Glomerular visceral epithelial cell (primary cell): ENCODE results near the gene TCF12.
A peak's percentile ranks its signal among the peaks of the same experiment; 100 is the strongest.
"Not testable (repeated sequence)": the region's sequence is repeated elsewhere in the genome, so short reads cannot be mapped to it uniquely, and the experiment has no call there.

Experiments used
- DNase-seq: peaks from one replicate; pipeline ENCODE4 v3.0.0-alpha.2; 2016; ENCODE audit errors: extremely low spot score

TCF12 gene

GRCh38 chr15:56946150-56946549 lies 27.7 kb downstream of the TCF12 start:
- no peak for DNase-seq

- DNase-seq: no peak
Observed at GRCh38 chr15:56948000-56948763, 29.7 kb downstream of the TCF12 start.

GRCh38 chr15:56948764-56949101 lies 30.3 kb downstream of the TCF12 start:
- no peak for DNase-seq

- DNase-seq: no peak
Observed at GRCh38 chr15:56950979-56951378, 32.5 kb downstream of the TCF12 start.

GRCh38 chr15:56953790-56954189 lies 35.3 kb downstream of the TCF12 start:
- DNase-seq: no peak

- DNase-seq: not testable (repeated sequence)
Observed at GRCh38 chr15:56955011-56955410, 36.6 kb downstream of the TCF12 start.

- no peak for DNase-seq
Observed at GRCh38 chr15:56956538-56956937, 38.1 kb downstream of the TCF12 start.

GRCh38 chr15:56957812-56958406 lies 39.5 kb downstream of the TCF12 start:
- DNase-seq: peak; percentile 36

- DNase-seq: peak; percentile 17
Observed at GRCh38 chr15:56959318-56959648, 40.8 kb downstream of the TCF12 start.

- DNase-seq: no peak
Observed at GRCh38 chr15:56960116-56960515, 41.7 kb downstream of the TCF12 start.

- DNase-seq: no peak
Observed at GRCh38 chr15:56963126-56963525, 44.7 kb downstream of the TCF12 start.

- DNase-seq: no peak
Observed at GRCh38 chr15:56963710-56964109, 45.3 kb downstream of the TCF12 start.

- peak; percentile 10 for DNase-seq
Observed at GRCh38 chr15:56964182-56964581, 45.7 kb downstream of the TCF12 start.

GRCh38 chr15:56965231-56966013 lies 47.0 kb downstream of the TCF12 start:
- peak; percentile 23 for DNase-seq

GRCh38 chr15:56967336-56967735 lies 48.9 kb downstream of the TCF12 start:
- DNase-seq: no peak

GRCh38 chr15:56968256-56968655 lies 49.8 kb downstream of the TCF12 start:
- no peak for DNase-seq

- no peak for DNase-seq
Observed at GRCh38 chr15:56968821-56969220, 50.4 kb downstream of the TCF12 start.

- DNase-seq: no peak
Observed at GRCh38 chr15:56969265-56969895, 50.9 kb downstream of the TCF12 start.

GRCh38 chr15:56971571-56971970 lies 53.1 kb downstream of the TCF12 start:
- DNase-seq: no peak

GRCh38 chr15:56972016-56972415 lies 53.6 kb downstream of the TCF12 start:
- DNase-seq: no peak

GRCh38 chr15:56972426-56972825 lies 54.0 kb downstream of the TCF12 start:
- DNase-seq: no peak

- no peak for DNase-seq
Observed at GRCh38 chr15:56973463-56973862, 55.0 kb downstream of the TCF12 start.

- DNase-seq: no peak
Observed at GRCh38 chr15:56977232-56977631, 58.8 kb downstream of the TCF12 start.
